Subcutaneous abdominal adipose tissue (tissue), 5 donors: ENCODE results near the gene GLIPR1.
"Not testable (repeated sequence)": the region's sequence is repeated elsewhere in the genome, so short reads cannot be mapped to it uniquely, and the experiment has no call there.

ENCODE experiments used
- H3K27ac ChIP-seq: one replicate; pipeline ENCODE4 v1.7.0; 2013; ENCODE audit warnings: low read depth, mild to moderate bottlenecking, inconsistent platforms, low read length, moderate library complexity
- H3K27me3 ChIP-seq, 5 donors: one replicate each; pipeline ENCODE4 v1.7.0; 2013; ENCODE audit warnings: low read length in 5 of 5, inconsistent platforms in 1 of 5; ENCODE audit not compliant: control insufficient read depth in 5 of 5, insufficient read depth in 4 of 5
- H3K36me3 ChIP-seq, 5 donors: one replicate each; pipeline ENCODE4 v1.7.0; 2013; ENCODE audit warnings: low read length in 5 of 5; ENCODE audit not compliant: control insufficient read depth in 5 of 5, insufficient read depth in 5 of 5
- H3K4me1 ChIP-seq, 5 donors: one replicate each; pipeline ENCODE4 v1.7.0; 2013; ENCODE audit warnings: low read length in 5 of 5, mild to moderate bottlenecking in 3 of 5, moderate library complexity in 1 of 5; ENCODE audit not compliant: control insufficient read depth in 5 of 5, insufficient read depth in 5 of 5
- H3K4me3 ChIP-seq, 5 donors: one replicate each; pipeline ENCODE4 v1.7.0; 2013; ENCODE audit warnings: low read length in 5 of 5, low read depth in 1 of 5
- H3K9ac ChIP-seq, 5 donors: one replicate each; pipeline ENCODE4 v1.7.0; 2013; ENCODE audit warnings: low read length in 5 of 5, mild to moderate bottlenecking in 4 of 5, moderate library complexity in 3 of 5
- H3K9me3 ChIP-seq, 5 donors: one replicate each; pipeline ENCODE4 v1.7.0; 2013; ENCODE audit warnings: low read length in 5 of 5; ENCODE audit not compliant: control insufficient read depth in 5 of 5
- donor health status: healthy.
- donor health status: healthy.
- donor health status: healthy.
- donor health status: healthy.
- donor health status: healthy.

The GLIPR1 gene

DNA sequence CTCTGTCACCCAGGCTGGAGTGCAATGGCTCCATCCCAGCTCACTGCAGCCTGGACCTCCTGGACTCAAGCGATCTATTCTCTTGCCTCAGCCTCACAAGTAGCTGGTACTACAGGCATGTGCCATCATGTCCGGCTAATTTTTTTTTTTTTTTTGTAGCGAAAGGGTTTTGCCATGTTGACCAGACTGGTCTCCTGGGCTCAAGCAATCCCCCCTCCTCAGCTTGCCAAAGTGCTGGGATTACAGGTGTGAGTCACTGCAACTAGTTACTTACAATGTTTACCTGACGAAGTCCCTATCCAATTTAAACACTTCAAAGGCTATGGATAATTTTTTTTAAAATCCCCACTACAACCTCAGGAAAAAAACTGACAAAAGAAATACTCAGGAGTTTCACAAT, 29.1 kb downstream of the GLIPR1 start:
- Histone ChIP-seq H3K4me1 (peaks cover 0 to 32% (median 20%) of the 10 kb centered on the region in 5 donors), H3K27me3 (no peaks in the 10 kb centered on the region), H3K9ac (no peak overlapping the region), H3K9me3 (no peaks in the 10 kb centered on the region), H3K36me3 (peaks cover 7 to 16% (median 10%) of the 10 kb centered on the region in 5 donors), H3K4me3 (no peak overlapping the region), H3K27ac (no peak overlapping the region)

DNA sequence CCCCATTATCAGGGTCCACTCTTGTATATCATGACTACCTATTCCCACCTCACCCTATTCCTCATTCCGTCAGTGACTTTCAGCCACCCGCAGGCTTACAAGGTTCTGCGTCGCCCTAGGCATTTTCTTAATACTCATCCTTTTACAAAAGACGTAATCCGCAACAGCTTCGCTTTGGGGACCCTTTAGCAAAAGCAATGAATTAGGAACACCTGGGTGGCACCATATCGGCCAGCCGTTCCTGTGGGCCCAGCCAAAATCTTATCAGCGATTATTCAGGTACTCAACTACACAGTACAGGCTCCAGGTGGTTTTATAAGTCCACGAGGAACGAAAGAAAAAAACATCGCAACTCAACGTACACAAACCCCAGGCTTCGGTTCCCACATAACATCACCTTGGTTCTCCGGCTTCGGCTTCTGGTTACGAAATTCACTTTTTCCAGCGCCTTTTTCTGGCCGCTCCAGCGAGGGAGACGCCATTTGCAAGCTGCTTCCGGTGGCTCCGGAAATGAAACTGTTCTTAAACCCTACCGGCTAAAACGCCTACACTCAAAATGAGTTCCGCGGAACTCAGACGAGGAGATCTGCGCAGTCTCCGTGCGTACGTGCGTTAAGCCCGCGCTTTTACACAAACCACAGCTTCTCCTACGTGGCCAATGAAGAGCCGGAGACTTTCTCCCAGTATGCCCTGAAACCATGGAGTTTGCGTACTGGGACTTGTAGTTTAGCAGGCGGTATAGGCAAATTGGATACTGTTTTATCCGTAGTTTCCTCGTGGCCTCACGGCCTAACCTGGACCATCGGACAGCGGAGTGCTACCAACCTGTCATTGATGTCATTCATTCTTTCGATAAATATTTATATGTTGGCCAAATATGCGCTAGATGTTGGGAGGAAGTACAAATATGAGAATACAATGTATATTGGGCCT, 30.8 kb downstream of the GLIPR1 start, which contains the start of gene KRR1:
TSS of gene KRR1 (minus strand) at position 494 of the 933 bp plus-strand sequence. CDS start at position 482, 12 bp downstream.
- Histone ChIP-seq H3K4me3 (peak within 1 kb of the TSS; percentile 97 to 100 (median 99)), H3K9ac (peak within 1 kb of the TSS; percentile 84 to 100 (median 92)), H3K27ac (peak within 1 kb of the TSS; percentile 87), H3K36me3 (peaks cover 0 to 8% (median 3%) of the 10 kb centered on the region in 5 donors), H3K9me3 (no peaks in the 10 kb centered on the region), H3K27me3 (no peaks in the 10 kb centered on the region), H3K4me1 (peaks cover 0 to 32% (median 20%) of the 10 kb centered on the region in 5 donors)

DNA sequence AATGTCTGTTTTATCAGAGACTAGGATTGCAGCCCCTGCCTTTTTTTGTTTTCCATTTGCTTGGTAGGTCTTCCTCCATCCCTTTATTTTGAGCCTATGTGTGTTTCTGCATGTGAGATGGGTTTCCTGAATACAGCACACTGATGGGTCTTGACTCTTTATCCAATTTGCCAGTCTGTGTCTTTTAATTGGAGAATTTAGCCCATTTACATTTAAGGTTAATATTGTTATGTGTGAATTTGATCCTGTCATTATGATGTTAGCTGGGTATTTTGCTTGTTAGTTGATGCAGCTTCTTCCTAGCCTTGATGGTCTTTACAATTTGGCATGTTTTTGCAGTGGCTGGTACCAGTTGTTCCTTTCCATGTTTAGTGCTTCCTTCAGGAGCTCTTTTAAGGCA, 40.7 kb downstream of the GLIPR1 start:
- H3K27me3 ChIP-seq, H3K9me3 ChIP-seq, H3K27ac ChIP-seq, H3K4me1 ChIP-seq, H3K36me3 ChIP-seq, H3K4me3 ChIP-seq, H3K9ac ChIP-seq: not testable (repeated sequence)

DNA sequence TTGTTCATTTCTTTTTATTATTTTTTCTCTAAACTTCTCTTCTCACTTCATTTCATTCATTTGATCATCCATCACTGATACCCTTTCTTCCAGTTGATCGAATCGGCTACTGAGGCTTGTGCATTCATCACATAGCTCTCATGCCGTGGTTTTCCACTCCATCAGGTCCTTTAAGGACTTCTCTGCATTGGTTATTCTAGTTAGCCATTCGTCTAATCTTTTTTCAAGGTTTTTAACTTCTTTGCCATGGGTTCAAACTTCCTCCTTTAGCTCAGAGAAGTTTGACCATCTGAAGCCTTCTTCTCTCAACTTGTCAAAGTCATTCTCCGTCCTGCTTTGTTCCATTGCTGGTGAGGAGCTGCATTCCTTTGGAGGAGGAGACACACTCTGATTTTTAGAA, 41.6 kb downstream of the GLIPR1 start:
- H3K27ac ChIP-seq, H3K9me3 ChIP-seq, H3K4me3 ChIP-seq, H3K27me3 ChIP-seq, H3K9ac ChIP-seq, H3K4me1 ChIP-seq, H3K36me3 ChIP-seq: not testable (repeated sequence)

DNA sequence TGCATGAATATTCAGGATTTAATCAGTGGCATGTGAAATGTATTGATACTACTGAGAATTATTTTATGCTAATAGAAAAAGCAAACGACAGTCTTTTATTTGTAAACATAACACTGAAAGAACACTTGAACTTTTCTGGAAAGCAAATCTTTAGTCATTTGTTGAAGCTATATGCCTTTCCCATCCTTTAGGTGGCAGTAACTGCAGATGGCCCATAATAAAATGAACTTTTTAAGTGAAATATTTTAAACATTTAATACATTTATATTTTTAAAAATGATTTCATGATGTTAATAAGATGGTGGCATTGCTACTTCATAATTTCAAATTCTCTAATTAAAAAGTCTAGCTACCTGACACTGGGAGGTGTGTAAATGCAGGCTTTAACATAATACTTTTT, 44.7 kb downstream of the GLIPR1 start:
- Histone ChIP-seq H3K27me3 (no peaks in the 10 kb centered on the region), H3K4me1 (no peaks in the 10 kb centered on the region), H3K36me3 (no peaks in the 10 kb centered on the region), H3K4me3 (no peak overlapping the region), H3K9ac (no peak overlapping the region), H3K9me3 (peaks cover 0 to 2% (median 0%) of the 10 kb centered on the region in 5 donors), H3K27ac (no peak overlapping the region)

DNA sequence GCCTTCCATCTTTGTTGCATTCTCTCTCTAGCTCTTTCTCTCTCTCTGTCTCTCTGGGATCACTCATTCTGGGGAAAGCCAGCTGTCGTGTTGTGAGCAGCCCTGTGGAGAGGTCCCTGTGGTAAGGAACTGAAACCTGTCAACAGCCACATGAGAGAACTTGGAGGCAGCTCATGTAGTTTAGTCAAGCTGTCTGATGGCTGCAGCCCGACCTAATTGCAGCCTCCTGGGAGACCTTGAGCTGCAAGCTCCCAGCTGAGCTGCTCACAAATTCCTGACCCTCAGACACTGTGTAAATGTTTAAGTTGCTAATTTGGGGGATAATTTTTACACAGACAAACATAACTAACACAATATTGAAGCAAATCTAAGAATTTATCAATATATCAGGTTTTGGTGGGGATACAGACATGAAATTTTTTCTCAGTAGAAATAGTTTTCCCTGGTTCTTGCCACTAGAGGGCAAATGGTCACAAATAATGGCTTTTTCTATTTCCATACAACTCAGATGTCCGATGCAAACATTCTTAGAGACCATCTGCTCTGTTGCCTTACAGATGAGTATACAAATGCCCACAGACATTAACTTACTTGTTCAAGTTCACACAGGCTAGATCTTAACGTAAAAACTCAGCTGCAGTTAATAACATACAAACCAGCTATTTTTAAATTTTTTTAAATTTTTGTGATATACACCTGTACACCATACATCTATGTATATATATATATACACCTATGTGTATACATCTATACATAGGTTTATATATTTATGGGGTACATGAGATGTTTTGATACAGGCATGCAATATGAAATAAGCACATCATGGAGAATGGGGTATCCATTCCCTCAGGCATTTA, 46.3 kb downstream of the GLIPR1 start:
- H3K9me3 ChIP-seq: no peaks in the 10 kb centered on the region
- H3K27me3 ChIP-seq: no peaks in the 10 kb centered on the region
- no peaks in the 10 kb centered on the region for H3K4me1 ChIP-seq
- no peak overlapping the region for H3K4me3 ChIP-seq
- H3K36me3 ChIP-seq: no peaks in the 10 kb centered on the region
- H3K27ac ChIP-seq: no peak overlapping the region
- H3K9ac ChIP-seq: no peak overlapping the region

DNA sequence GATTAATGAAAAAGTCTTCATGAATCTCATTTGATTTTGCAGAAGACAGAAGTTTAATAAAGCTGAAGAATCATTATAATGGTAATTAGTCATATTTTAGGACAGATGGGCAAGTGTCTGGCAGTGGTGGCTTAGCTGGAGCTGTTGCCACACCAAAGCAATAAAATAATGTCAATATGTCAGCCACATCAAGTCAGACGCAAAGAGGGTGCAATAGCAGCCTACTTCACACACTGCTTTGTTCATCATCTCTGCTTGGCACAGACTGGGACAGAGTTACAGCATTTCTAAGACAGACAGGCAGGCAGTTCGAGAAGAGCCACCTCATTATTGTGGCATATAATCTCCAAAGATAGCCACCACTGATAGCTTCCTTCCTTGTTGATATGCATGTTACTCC, 47.7 kb downstream of the GLIPR1 start:
- no peaks in the 10 kb centered on the region for H3K9me3 ChIP-seq
- no peak overlapping the region for H3K4me3 ChIP-seq
- no peak overlapping the region for H3K9ac ChIP-seq
- no peak overlapping the region for H3K27ac ChIP-seq
- H3K27me3 ChIP-seq: no peaks in the 10 kb centered on the region
- H3K4me1 ChIP-seq: no peaks in the 10 kb centered on the region
- H3K36me3 ChIP-seq: no peaks in the 10 kb centered on the region

DNA sequence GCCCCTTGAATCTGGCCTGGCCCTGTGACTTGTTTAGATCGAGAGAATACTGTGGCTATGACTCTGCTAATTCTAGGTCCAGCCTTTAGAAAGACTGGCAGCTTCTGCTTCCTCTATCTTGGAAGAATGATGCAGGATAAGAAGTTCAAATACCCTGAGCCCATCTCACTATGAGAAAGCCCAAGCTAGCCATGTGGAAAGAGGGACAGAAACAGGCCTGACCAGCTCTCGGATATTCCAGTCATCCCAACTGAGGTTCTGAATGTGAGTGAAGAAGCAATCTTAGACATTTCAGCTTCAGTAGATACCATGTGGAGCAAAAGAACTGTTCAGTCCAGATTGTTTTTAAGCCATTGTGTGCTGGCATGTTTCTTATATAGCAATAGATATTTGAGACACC, 48.1 kb downstream of the GLIPR1 start:
- H3K36me3 ChIP-seq: no peaks in the 10 kb centered on the region
- H3K27ac ChIP-seq: no peak overlapping the region
- H3K9ac ChIP-seq: no peak overlapping the region
- no peaks in the 10 kb centered on the region for H3K27me3 ChIP-seq
- no peaks in the 10 kb centered on the region for H3K4me1 ChIP-seq
- H3K4me3 ChIP-seq: no peak overlapping the region
- no peaks in the 10 kb centered on the region for H3K9me3 ChIP-seq

DNA sequence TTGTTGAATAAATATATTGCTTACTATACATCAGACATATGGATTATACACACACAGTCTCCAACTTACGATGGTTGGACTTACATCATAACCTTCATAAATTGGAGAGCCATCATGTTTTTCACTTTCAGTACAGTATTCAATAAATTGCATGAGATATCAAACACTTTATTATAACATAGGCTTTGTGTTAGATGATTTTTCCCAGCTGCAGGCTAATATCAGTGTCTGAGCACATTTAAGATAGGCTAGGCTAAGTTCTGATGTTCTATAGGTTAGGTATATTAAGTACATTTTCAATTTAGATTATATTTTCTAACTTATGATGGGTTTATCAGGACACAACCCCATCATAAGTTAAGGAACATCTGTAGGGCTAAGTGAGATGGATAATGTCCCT, 48.8 kb downstream of the GLIPR1 start:
- Histone ChIP-seq H3K27me3 (no peaks in the 10 kb centered on the region), H3K4me1 (no peaks in the 10 kb centered on the region), H3K27ac (no peak overlapping the region), H3K36me3 (no peaks in the 10 kb centered on the region), H3K9ac (no peak overlapping the region), H3K4me3 (no peak overlapping the region), H3K9me3 (no peaks in the 10 kb centered on the region)

DNA sequence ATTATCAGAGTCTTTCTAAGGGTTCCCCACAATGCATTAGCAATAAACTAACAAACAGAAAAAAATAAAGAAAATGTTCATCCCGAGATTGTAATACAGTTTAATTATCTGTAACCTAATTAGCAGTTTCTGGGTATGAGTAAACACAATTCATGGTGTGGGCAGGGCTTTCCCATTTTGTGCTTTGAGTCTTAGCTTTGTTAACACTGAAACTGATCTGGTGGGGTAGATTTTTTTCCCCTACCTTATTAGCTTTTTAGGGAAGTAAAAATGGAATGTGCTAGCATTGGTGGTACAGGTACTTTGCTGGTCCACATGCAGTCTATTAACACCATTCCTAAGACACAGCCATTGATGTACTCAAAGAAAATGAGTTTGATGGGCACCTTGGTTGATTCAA, 49.3 kb downstream of the GLIPR1 start:
- H3K4me3 ChIP-seq: no peak overlapping the region
- H3K27me3 ChIP-seq: no peaks in the 10 kb centered on the region

More for the DNA sequence above, 49.3 kb downstream of the GLIPR1 start:
- H3K36me3 ChIP-seq: no peaks in the 10 kb centered on the region
- no peak overlapping the region for H3K9ac ChIP-seq
- H3K9me3 ChIP-seq: no peaks in the 10 kb centered on the region
- H3K27ac ChIP-seq: no peak overlapping the region
- H3K4me1 ChIP-seq: no peaks in the 10 kb centered on the region
